K562 (cell line): ENCODE measurements around the gene HSPA1B. TPM values are rescaled to one million over a fixed set of nuclear protein-coding genes. Genes with fewer than 3 reads are reported as not detected.

Experiments
- ATAC-seq: fragments of 200-7000 bp; cut with Tn5 transposase; 3 replicates; pipeline ENCODE4 v1.9.1; 2020; ENCODE audit warnings: moderate library complexity
- BruUV-seq: library from RNA; stranded (reverse); fragments of 400-500 nt; replicated peaks from 2 replicates; lab custom pipeline; 2021; lab: Mats Ljungman, UMichigan
- CTCF ChIA-PET: fragments of 300-600 bp; formaldehyde crosslinking; extraction: SDS; loops from one replicate; lab custom pipeline; 2021; ENCODE audit warnings: low intra/inter-chr PET ratio; lab: Yijun Ruan, JAX
- POLR2A ChIA-PET: fragments of 300-600, 350-650 bp; sonication (Branson Sonifier 250); formaldehyde crosslinking; extraction: SDS; loops from one replicate; lab custom pipeline; 2021; ENCODE audit warnings: antibody characterized with exemption, inconsistent platforms; lab: Yijun Ruan, JAX
- DNase-seq, 4 experiments: peaks; one replicate each; pipeline versions ENCODE4 v3.0.0 to v3.0.0-alpha.2; 2011 to 2018; ENCODE audit warnings: low spot score in 3 of 4, mixed read lengths in 3 of 4; ENCODE audit errors: extremely low read depth in 1 of 4
- FAIRE-seq: peaks from 2 replicates; lab custom pipeline; 2011; peaks lifted over from hg19 to GRCh38; lab: Jason Lieb, UNC
- H2AFZ ChIP-seq: 2 replicates; pipeline ENCODE4 v1.6.0; 2011; ENCODE audit warnings: low read depth, low read length, control low read depth, inconsistent platforms
- H3K27ac ChIP-seq: fragments of 200-600 bp; 3 replicates; pipeline ENCODE4 v1.8.0; 2011; ENCODE audit warnings: low read depth, mild to moderate bottlenecking, control low read depth, inconsistent platforms, low read length, moderate library complexity, mixed read lengths; ENCODE audit errors: extremely low read depth
- H3K27me3 ChIP-seq, 2 experiments: fragments of 300-600 bp in 1 of 2; 2 replicates in 1 of 2; 3 replicates in 1 of 2; pipeline versions ENCODE4 v1.6.0 to v1.8.0; 2011; ENCODE audit warnings: inconsistent platforms in 2 of 2, low read length in 2 of 2, mild to moderate bottlenecking in 1 of 2, mixed read lengths in 1 of 2, moderate library complexity in 1 of 2; ENCODE audit not compliant: control insufficient read depth in 2 of 2, insufficient read depth in 2 of 2
- H3K36me3 ChIP-seq: fragments of 300-600 bp; 3 replicates; pipeline ENCODE4 v1.8.0; 2011; ENCODE audit warnings: mild to moderate bottlenecking, low read length, inconsistent platforms; ENCODE audit not compliant: control insufficient read depth, insufficient read depth
- H3K4me1 ChIP-seq, 2 experiments: fragments of 200-600 bp in 1 of 2; replicated peaks in 1 of 2; 2 replicates in 1 of 2; 3 replicates in 1 of 2; pipeline versions ENCODE4 v1.5.1 to v1.8.0; 2011; ENCODE audit warnings: inconsistent platforms in 2 of 2, low read length in 2 of 2, mild to moderate bottlenecking in 1 of 2, mixed read lengths in 1 of 2, moderate library complexity in 1 of 2; ENCODE audit not compliant: control insufficient read depth in 2 of 2, insufficient read depth in 2 of 2
- H3K4me2 ChIP-seq: 2 replicates; pipeline ENCODE4 v1.6.1; 2011; ENCODE audit warnings: low read length, control low read depth, inconsistent platforms, mixed read lengths; ENCODE audit not compliant: insufficient read depth
- H3K4me3 ChIP-seq: fragments of 200-600 bp; sonication (generic), shearing (Covaris generic); 2 replicates; pipeline ENCODE4 v1.5.1; 2016; ENCODE audit warnings: control low read depth, inconsistent platforms
- H3K79me2 ChIP-seq: fragments of 200-600 bp; 3 replicates; pipeline ENCODE4 v1.8.0; 2011; ENCODE audit warnings: low read length, inconsistent platforms; ENCODE audit not compliant: control insufficient read depth, insufficient read depth
- H3K9ac ChIP-seq, 2 experiments: 2 replicates each; pipeline versions ENCODE4 v1.6.0 to v1.6.1; 2011; ENCODE audit warnings: low read depth in 2 of 2, low read length in 2 of 2, control low read depth in 1 of 2, inconsistent platforms in 1 of 2, mild to moderate bottlenecking in 1 of 2, mixed read lengths in 1 of 2; ENCODE audit not compliant: insufficient read depth in 1 of 2
- H3K9me1 ChIP-seq: one replicate; pipeline ENCODE4 v1.6.0; 2011; ENCODE audit warnings: inconsistent platforms, mild to moderate bottlenecking, low read length, moderate library complexity; ENCODE audit not compliant: control insufficient read depth, insufficient read depth
- H3K9me3 ChIP-seq: replicated peaks from 2 replicates; pipeline ENCODE4 v1.5.1; 2011; ENCODE audit warnings: low read depth, low read length, inconsistent platforms; ENCODE audit not compliant: control insufficient read depth, insufficient read depth
- H4K20me1 ChIP-seq: replicated peaks from 2 replicates; pipeline ENCODE4 v1.6.1; 2011; ENCODE audit warnings: low read length, inconsistent platforms, mixed read lengths; ENCODE audit not compliant: control insufficient read depth, insufficient read depth
- CBX3 ChIP-seq, 2 experiments: IDR thresholded peaks; 1 replicate in 1 of 2; 2 replicates in 1 of 2; pipeline ENCODE4 v1.6.1; 2012; ENCODE audit warnings: inconsistent platforms in 2 of 2, low read length in 2 of 2, borderline replicate concordance in 1 of 2, control low read depth in 1 of 2
- ETS2 ChIP-seq: IDR thresholded peaks from 2 replicates; pipeline ENCODE4 v1.6.1; 2016; ENCODE audit warnings: borderline replicate concordance, missing genetic modification characterization, mild to moderate bottlenecking, moderate library complexity, missing compliant biosample characterization; ENCODE audit not compliant: poor library complexity, severe bottlenecking
- HMG20A ChIP-seq: fragments of 450-650 bp; formaldehyde crosslinking; conservative IDR thresholded peaks from 2 replicates; pipeline ENCODE4 v1.4.0; 2020; ENCODE audit warnings: mild to moderate bottlenecking, mixed read lengths
- KLF16 ChIP-seq: IDR thresholded peaks from 2 replicates; pipeline ENCODE4 v1.6.1; 2016; ENCODE audit warnings: antibody characterized with exemption
- NFRKB ChIP-seq: fragments of 450-650 bp; IDR thresholded peaks from 2 replicates; pipeline ENCODE4 v1.6.1; 2016; ENCODE audit warnings: low read depth
- POLR2B ChIP-seq: fragments of 450-650 bp; IDR thresholded peaks from 2 replicates; pipeline ENCODE4 v1.6.1; 2018; ENCODE audit warnings: low read depth; ENCODE audit not compliant: partially characterized antibody
- PREB ChIP-seq: sonication (generic); formaldehyde crosslinking; IDR thresholded peaks from 2 replicates; pipeline ENCODE4 v1.8.1; 2023; ENCODE audit warnings: mild to moderate bottlenecking, missing genetic modification reagents
- RNF2 ChIP-seq: sonication (generic); IDR thresholded peaks from 2 replicates; pipeline ENCODE4 v1.6.1; 2016
- SMAD4 ChIP-seq: fragments of 250-450 bp; sonication (Bioruptor Pico); conservative IDR thresholded peaks from 2 replicates; pipeline ENCODE4 v1.8.0; 2021; ENCODE audit warnings: inconsistent platforms, mild to moderate bottlenecking, moderate library complexity
- TFE3 ChIP-seq: fragments of 450-650 bp; formaldehyde crosslinking; IDR thresholded peaks from 2 replicates; pipeline ENCODE4 v1.4.0; 2020; ENCODE audit warnings: mild to moderate bottlenecking, mixed read lengths
- ZBTB9 ChIP-seq: fragments of 450-650 bp; formaldehyde crosslinking; IDR thresholded peaks from 2 replicates; pipeline ENCODE4 v1.4.0; 2020; ENCODE audit warnings: mild to moderate bottlenecking, moderate library complexity
- ZNF699 ChIP-seq: fragments of 250-450 bp; sonication (Bioruptor Pico); IDR thresholded peaks from 2 replicates; pipeline ENCODE4 v1.8.0; 2021; ENCODE audit warnings: mild to moderate bottlenecking, moderate library complexity; ENCODE audit not compliant: insufficient replicate concordance
- WGBS: fragments of 100-300 bp; shearing (Covaris generic); methylation state at CpG from one replicate; pipeline ENCODE4 v1.1.6; 2016; ENCODE audit warnings: low coverage, mixed read lengths; ENCODE audit not compliant: insufficient coverage; ENCODE audit errors: missing lambda C conversion rate; 5-methylcytosine and 5-hydroxymethylcytosine counted together
- in situ Hi-C: fragments of 300-500 bp; cut with MboI; formaldehyde crosslinking; loops from 4 replicates; pipeline ENCODE4 v1.15.0; 2018; ENCODE audit warnings: inconsistent platforms, mixed read lengths
- intact Hi-C: fragments of 100-400 bp; cut with micrococcal nuclease; formaldehyde crosslinking; loops from 2 replicates; pipeline ENCODE4 v1.14.2; 2022
- polyA plus RNA-seq, 8 experiments: library from polyadenylated mRNA; depleted of rRNA in 4 of 8; stranded (reverse) in 5 of 8; unstranded in 3 of 8; fragments of >200 nt; fragmentation: Nextera tagmentation in 2 of 8; fragmentation: Illumina TruSeq in 1 of 8; extraction: Ambion mirVana in 2 of 8; extraction: Trizol in 1 of 8; gene quantifications; 2 replicates each; pipeline versions ENCODE4 v1.2.1 to v1.2.3, GENCODE V29; 2011 to 2014; ENCODE audit warnings: inconsistent platforms in 1 of 8, missing spikeins in 1 of 8
- total RNA-seq, 7 experiments: library from RNA; depleted of rRNA in 6 of 7; stranded (reverse); fragments of >200 nt in 6 of 7; fragmentation: Illumina TruSeq in 2 of 7; extraction: Trizol in 2 of 7; gene quantifications; 2 replicates each; pipeline versions ENCODE4 v1.2.1 to v1.2.3, GENCODE V29; 2011 to 2021; ENCODE audit warnings: low replicate concordance in 1 of 7

The HSPA1B gene
- total and polyA plus RNA-seq, 9 of the 15 experiments (the other 6 are each of a cell fraction or from before 2014, with no cell fraction given), result 0.27 to 227 (median 51.2) TPM

GRCh38 chr6:31814677-31815024 lies 12.9 kb upstream of the HSPA1B start:
- Histone ChIP-seq H3K9ac (peak overlapping the region; percentile 73 to 88), H3K9me1 (no peaks in the 10 kb centered on the region), H3K4me1 (peaks cover 23 to 35% of the 10 kb centered on the region in 2 experiments), H3K4me2 (peak overlapping the region; percentile 97), H3K4me3 (peak overlapping the region; percentile 54), H2AFZ (peak overlapping the region; percentile 82), H3K9me3 (no peaks in the 10 kb centered on the region), H3K36me3 (peaks cover 18% of the 10 kb centered on the region), H4K20me1 (peaks cover 16% of the 10 kb centered on the region), H3K27me3 (no peaks in the 10 kb centered on the region), H3K27ac (peak overlapping the region; percentile 97), H3K79me2 (peaks cover 39% of the 10 kb centered on the region)
- 1% methylated on average over 13 of the region's 13 CpGs for WGBS
- intact Hi-C loops, result loop anchor here (2.0 kb wide), 1 partner anchor 20 kb away; the partner anchor contains the start of gene VARS1
- FAIRE-seq (peak; percentile 87), ATAC-seq (peak; percentile 80), DNase-seq (peak; percentile 93 to 100 (median 96))
- no TSS peak for BruUV-seq
- in situ Hi-C loops, result no loop called here
- POLR2A ChIA-PET, result interaction anchor here (0.6 to 4.5 kb wide), 45 partner anchors 8 to 1240 kb away, joined by 3 to 93 read pairs (median 5); partner anchors contain the start of genes ABHD16A, BAG6, C6orf47 and CLIC1
- CTCF ChIA-PET, result no interaction called here
- peak; percentile 24 for TF ChIP-seq POLR2B
- TF ChIP-seq ZNF699 (CRISPR knock-in tag), result no peak
- TF ChIP-seq ZBTB9, result 0 out of 2 replicates have a peak, but pooled peaks have one; percentile 18
- no peak for TF ChIP-seq ETS2
- peak; percentile 1; the same call in 1 of the 2 replicates for TF ChIP-seq TFE3 (CRISPR knock-in tag)
- no peak for TF ChIP-seq PREB (CRISPR knock-in tag)
- TF ChIP-seq RNF2, result peak; percentile 27; the same call in 1 of the 2 replicates
- TF ChIP-seq HMG20A (CRISPR knock-in tag), result peak; percentile 61; the same call in 1 of the 2 replicates
- peak in 1 of 2 experiments; percentile 22; a peak in 1 of 3 replicates for TF ChIP-seq CBX3 (IDR thresholded peaks at IDR 0.05; ENCODE audit: borderline replicate concordance in 1 of 2, low read length in 2 of 2)
- peak; percentile 71 for TF ChIP-seq NFRKB
- no peak for TF ChIP-seq KLF16
- TF ChIP-seq SMAD4, result no peak
